ENCODE results near the gene MCM5. TPM values are rescaled to one million over a fixed set of nuclear protein-coding genes. Genes with fewer than 3 reads are reported as not detected.
"Not testable (repeated sequence)": the region's sequence is repeated elsewhere in the genome, so short reads cannot be mapped to it uniquely, and the experiment has no call there.

Gene MCM5
- polyA plus RNA-seq, 3 donors: 66.3 to 91.3 (median 82.8) TPM

GRCh38 chr22:35425971-35426800 is 26.2 kb downstream of the MCM5 start:
- peak; percentile 10 for DNase-seq

- DNase-seq: peak; percentile 9
Observed at GRCh38 chr22:35426801-35427140, 26.8 kb downstream of the MCM5 start.

- DNase-seq: peak; percentile 72
Observed at GRCh38 chr22:35430897-35431322, 31.0 kb downstream of the MCM5 start.

GRCh38 chr22:35431483-35432227 is 31.7 kb downstream of the MCM5 start:
- no peak for DNase-seq

GRCh38 chr22:35432228-35432905 is 32.4 kb downstream of the MCM5 start:
- no peak for DNase-seq

- no peak for DNase-seq
Observed at GRCh38 chr22:35434061-35434710, 34.2 kb downstream of the MCM5 start.

- no peak for DNase-seq
Observed at GRCh38 chr22:35435201-35435740, 35.3 kb downstream of the MCM5 start.

GRCh38 chr22:35436421-35436820 is 36.5 kb downstream of the MCM5 start:
- DNase-seq: no peak

- no peak for DNase-seq
Observed at GRCh38 chr22:35437049-35437448, 37.1 kb downstream of the MCM5 start.

GRCh38 chr22:35438673-35439364 is 38.9 kb downstream of the MCM5 start:
- not testable (repeated sequence) for DNase-seq

- DNase-seq: no peak
Observed at GRCh38 chr22:35439365-35439717, 39.4 kb downstream of the MCM5 start.

- DNase-seq: no peak
Observed at GRCh38 chr22:35440129-35440528, 40.2 kb downstream of the MCM5 start.

GRCh38 chr22:35441489-35442100 is 41.7 kb downstream of the MCM5 start:
- DNase-seq: no peak

GRCh38 chr22:35442471-35442870 is 42.5 kb downstream of the MCM5 start:
- no peak for DNase-seq

GRCh38 chr22:35443338-35443737 is 43.4 kb downstream of the MCM5 start:
- DNase-seq: no peak

- DNase-seq: no peak
Observed at GRCh38 chr22:35443790-35444684, 44.1 kb downstream of the MCM5 start.

GRCh38 chr22:35444685-35445399 is 44.9 kb downstream of the MCM5 start:
- no peak for DNase-seq

GRCh38 chr22:35445933-35446332 is 46.0 kb downstream of the MCM5 start:
- DNase-seq: no peak

- no peak for DNase-seq
Observed at GRCh38 chr22:35446365-35446764, 46.4 kb downstream of the MCM5 start.
